ENCODE results near the gene PRKCH. TPM values are rescaled to one million over a fixed set of nuclear protein-coding genes. Genes with fewer than 3 reads are reported as not detected.
A peak's percentile ranks its signal among the peaks of the same experiment; 100 is the strongest.

PRKCH gene
- total and polyA plus RNA-seq, 2 experiments from 2014 or later: 2.4 to 3.5 TPM

DNA sequence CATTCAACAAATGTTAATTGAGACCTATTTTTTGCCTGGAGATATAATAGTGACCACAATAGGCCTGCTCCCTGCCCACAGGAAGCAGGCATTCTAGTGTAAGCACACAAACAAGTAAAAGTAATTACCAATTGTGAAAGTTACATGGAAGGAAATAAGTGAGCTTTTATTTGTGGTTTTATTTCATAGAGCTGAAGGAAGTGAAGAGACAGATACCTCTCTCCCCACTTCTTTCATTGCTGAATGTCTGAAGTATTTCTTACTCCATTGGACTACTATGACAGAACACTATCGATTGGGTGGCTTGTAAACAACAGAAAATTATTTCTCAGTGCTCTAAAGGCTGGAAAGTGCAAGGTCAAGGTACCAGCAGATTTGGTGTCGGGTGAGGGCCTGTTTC, 183.5 kb downstream of the PRKCH start:
- no peaks in the 10 kb centered on the region for H3K9me2 ChIP-seq (ENCODE audit: insufficient read depth)
- no peaks in the 10 kb centered on the region for H3K27me3 ChIP-seq (replicated peaks; ENCODE audit: insufficient read depth)
- H3K4me1 ChIP-seq (ENCODE audit: insufficient read depth): peaks cover 6% of the 10 kb centered on the region; the same call in 1 of the 2 replicates
- WGBS, 2 experiments (ENCODE audit: low coverage in 1 of 2, low lambda C conversion rate in 2 of 2, missing lambda C conversion rate in 2 of 2): 91 to 95% methylated on average over 2 of the region's 2 CpGs
- H2AFZ ChIP-seq: no peak overlapping the region
- no peaks in the 10 kb centered on the region for H3K79me2 ChIP-seq (ENCODE audit: insufficient read depth)
- no peaks in the 10 kb centered on the region for H3F3A ChIP-seq (ENCODE audit: insufficient read depth)
- H3K36me3 ChIP-seq (ENCODE audit: low read depth): no peaks in the 10 kb centered on the region
- in situ Hi-C loops (cut with MboI): no loop called here
- H3K4me2 ChIP-seq (ENCODE audit: unreplicated experiment): no peak overlapping the region
- H3K27ac ChIP-seq: no peak overlapping the region
- H3K4me3 ChIP-seq: no peak overlapping the region
- H4K20me1 ChIP-seq (ENCODE audit: insufficient read depth): no peaks in the 10 kb centered on the region
- no peak for TF ChIP-seq EZH2phosphoT487 (IDR thresholded peaks at IDR 0.05; ENCODE audit: insufficient read depth, low read depth)
- TF ChIP-seq EZH2 (IDR thresholded peaks at IDR 0.05; ENCODE audit: insufficient read depth, poor library complexity, severe bottlenecking): no peak
- no peak for DNase-seq
- H3K9me3 ChIP-seq (ENCODE audit: low read depth): no peaks in the 10 kb centered on the region
- H3K9ac ChIP-seq: no peak overlapping the region

DNA sequence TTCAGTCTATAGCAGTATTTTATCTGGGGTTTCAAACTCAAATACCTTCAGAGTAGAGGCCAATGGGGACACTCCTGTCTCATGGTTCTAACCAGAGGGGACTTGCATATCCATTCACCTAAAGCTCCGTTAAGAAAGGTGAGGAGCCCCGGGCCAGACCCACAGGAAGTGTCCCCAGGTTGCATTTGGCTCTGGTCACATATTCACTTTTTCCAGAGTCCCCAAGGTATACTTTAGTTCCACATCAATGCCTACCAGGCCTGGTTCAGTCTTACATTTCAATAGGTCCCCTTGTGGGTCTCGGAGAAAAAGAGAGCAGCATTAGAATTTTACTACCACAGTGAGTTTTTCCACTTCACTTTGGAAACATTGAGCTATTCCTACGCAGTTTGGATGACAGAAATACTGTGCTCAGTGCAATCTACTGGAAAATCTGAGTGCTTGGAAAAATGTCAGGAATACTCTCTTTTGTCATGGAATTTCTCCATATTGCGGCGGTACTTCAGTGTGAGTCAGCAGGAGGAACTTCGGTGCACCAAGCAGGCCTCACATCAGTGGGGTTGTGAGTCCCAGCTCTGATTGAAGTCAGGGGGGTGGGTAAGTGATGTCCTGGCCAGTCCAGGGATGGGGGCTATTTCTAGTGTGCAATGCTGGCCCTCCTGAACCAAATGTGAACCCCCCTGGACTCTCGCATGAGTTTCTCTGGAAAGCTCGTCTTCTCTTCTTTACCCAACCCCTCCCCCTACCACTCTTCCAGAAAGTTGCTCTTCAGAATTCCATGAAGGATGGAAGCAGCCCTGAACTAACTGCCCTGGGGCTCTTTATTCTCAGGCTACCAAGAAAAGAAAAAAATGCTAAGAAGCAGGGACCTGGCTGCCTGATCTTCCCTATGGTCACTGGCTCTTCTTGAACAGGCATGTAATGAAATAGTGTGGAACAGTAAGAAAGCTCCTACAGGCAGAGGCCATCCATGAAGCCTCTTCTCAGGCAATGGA, 184.7 kb downstream of the PRKCH start:
- no peak for DNase-seq
- Histone ChIP-seq H3K79me2 (ENCODE audit: insufficient read depth) (no peaks in the 10 kb centered on the region), H3K27ac (no peak overlapping the region), H3K9me2 (ENCODE audit: insufficient read depth) (no peaks in the 10 kb centered on the region), H4K20me1 (ENCODE audit: insufficient read depth) (no peaks in the 10 kb centered on the region), H3K36me3 (ENCODE audit: low read depth) (no peaks in the 10 kb centered on the region), H2AFZ (no peak overlapping the region), H3K4me3 (no peak overlapping the region), H3K4me2 (ENCODE audit: unreplicated experiment) (no peak overlapping the region), H3F3A (ENCODE audit: insufficient read depth) (no peaks in the 10 kb centered on the region), H3K27me3 (replicated peaks; ENCODE audit: insufficient read depth) (no peaks in the 10 kb centered on the region), H3K9me3 (ENCODE audit: low read depth) (no peaks in the 10 kb centered on the region), H3K9ac (no peak overlapping the region), H3K4me1 (ENCODE audit: insufficient read depth) (peaks cover 8% of the 10 kb centered on the region)
- WGBS, 2 experiments (ENCODE audit: low coverage in 1 of 2, low lambda C conversion rate in 2 of 2, missing lambda C conversion rate in 2 of 2): 96 to 98% methylated on average over 9 of the region's 9 CpGs
- TF ChIP-seq EZH2 (IDR thresholded peaks at IDR 0.05; ENCODE audit: insufficient read depth, poor library complexity, severe bottlenecking) (no peak), EZH2phosphoT487 (IDR thresholded peaks at IDR 0.05; ENCODE audit: insufficient read depth, low read depth) (no peak)
- in situ Hi-C loops (cut with MboI): no loop called here

DNA sequence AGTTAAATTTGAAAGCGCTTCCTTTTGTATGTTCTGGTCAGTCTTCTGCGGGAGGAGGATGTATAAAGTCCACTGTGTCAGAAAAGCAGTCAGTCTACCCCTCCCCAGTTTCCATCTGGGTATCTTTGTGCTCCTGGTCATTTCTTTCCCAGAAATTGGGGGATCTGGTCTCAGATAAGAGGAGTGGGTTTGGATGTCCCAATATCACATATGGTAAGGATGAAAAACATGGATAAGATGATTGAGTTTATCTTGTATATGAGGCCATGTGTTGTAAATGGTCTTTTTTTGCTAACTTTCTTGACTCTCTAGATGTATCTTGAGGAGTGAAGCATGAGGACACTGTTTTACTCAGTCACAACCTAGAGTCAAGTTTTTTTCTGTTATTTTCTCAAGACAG, 187.1 kb downstream of the PRKCH start:
- Histone ChIP-seq H3K36me3 (ENCODE audit: low read depth) (no peaks in the 10 kb centered on the region), H3K79me2 (ENCODE audit: insufficient read depth) (no peaks in the 10 kb centered on the region), H3K4me1 (ENCODE audit: insufficient read depth) (peaks cover 25% of the 10 kb centered on the region), H3F3A (ENCODE audit: insufficient read depth) (peaks cover 19% of the 10 kb centered on the region), H3K27ac (no peak overlapping the region), H4K20me1 (ENCODE audit: insufficient read depth) (no peaks in the 10 kb centered on the region), H3K9ac (no peak overlapping the region), H2AFZ (no peak overlapping the region), H3K9me3 (ENCODE audit: low read depth) (no peaks in the 10 kb centered on the region), H3K27me3 (replicated peaks; ENCODE audit: insufficient read depth) (no peaks in the 10 kb centered on the region), H3K4me3 (no peak overlapping the region), H3K4me2 (ENCODE audit: unreplicated experiment) (no peak overlapping the region), H3K9me2 (ENCODE audit: insufficient read depth) (no peaks in the 10 kb centered on the region)
- in situ Hi-C loops (cut with MboI): no loop called here
- WGBS, 2 experiments (ENCODE audit: low coverage in 1 of 2, low lambda C conversion rate in 2 of 2, missing lambda C conversion rate in 2 of 2): 74 to 78% methylated on average over 2 of the region's 2 CpGs
- DNase-seq: no peak
- no peak for TF ChIP-seq EZH2 (IDR thresholded peaks at IDR 0.05; ENCODE audit: insufficient read depth, poor library complexity, severe bottlenecking)

DNA sequence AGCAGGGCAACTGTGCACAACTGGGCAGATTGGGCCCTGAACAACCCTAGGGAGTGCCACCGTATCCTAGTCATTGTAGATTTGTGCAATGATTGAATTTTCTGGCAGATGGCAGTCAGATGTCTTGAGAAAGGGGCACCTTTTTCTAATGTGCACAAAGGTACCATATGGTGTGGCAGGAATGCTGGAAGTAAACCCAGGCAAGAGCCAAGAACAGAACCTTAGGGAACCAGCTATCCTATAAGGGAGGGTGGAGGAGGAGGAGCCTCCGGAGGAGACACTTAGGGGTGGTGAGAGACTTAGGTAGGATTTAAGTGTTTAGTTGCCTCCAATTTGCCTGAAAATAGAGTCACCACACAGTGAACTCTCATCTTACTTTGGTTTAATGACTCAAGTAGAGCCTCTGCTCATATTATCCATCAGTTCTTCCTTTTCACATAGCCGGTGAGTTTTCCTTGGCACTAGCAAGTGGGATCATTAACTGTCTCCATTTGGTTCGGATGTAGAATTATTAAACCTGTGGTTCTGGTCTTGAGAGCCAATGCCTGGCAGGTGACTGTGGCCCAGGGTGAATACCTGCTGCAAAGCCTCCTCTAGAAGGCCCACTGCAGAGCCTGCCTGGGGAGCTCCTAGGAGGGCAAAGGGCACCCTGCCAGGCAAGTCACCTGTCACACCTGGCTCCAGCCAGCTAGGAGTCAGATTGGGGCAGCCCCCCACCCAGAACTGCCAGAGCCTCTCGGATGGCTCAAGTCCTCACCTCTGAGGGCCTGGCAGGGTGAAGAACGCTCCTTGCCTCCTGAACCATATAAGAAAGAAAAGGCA, 189.6 kb downstream of the PRKCH start:
- H2AFZ ChIP-seq: no peak overlapping the region
- no peak for DNase-seq
- H3K4me1 ChIP-seq (ENCODE audit: insufficient read depth): peaks cover 28% of the 10 kb centered on the region
- no peaks in the 10 kb centered on the region for H3K9me2 ChIP-seq (ENCODE audit: insufficient read depth)
- WGBS, 2 experiments (ENCODE audit: low coverage in 1 of 2, low lambda C conversion rate in 2 of 2, missing lambda C conversion rate in 2 of 2): 83 to 86% methylated on average over 6 of the region's 6 CpGs
- no peak overlapping the region for H3K9ac ChIP-seq
- H4K20me1 ChIP-seq (ENCODE audit: insufficient read depth): no peaks in the 10 kb centered on the region
- TF ChIP-seq EZH2phosphoT487 (IDR thresholded peaks at IDR 0.05; ENCODE audit: insufficient read depth, low read depth) (no peak), EZH2 (IDR thresholded peaks at IDR 0.05; ENCODE audit: insufficient read depth, poor library complexity, severe bottlenecking) (no peak)
- no peaks in the 10 kb centered on the region for H3K9me3 ChIP-seq (ENCODE audit: low read depth)
- in situ Hi-C loops (cut with MboI): no loop called here
- H3K36me3 ChIP-seq (ENCODE audit: low read depth): no peaks in the 10 kb centered on the region
- H3K27me3 ChIP-seq (replicated peaks; ENCODE audit: insufficient read depth): no peaks in the 10 kb centered on the region
- H3F3A ChIP-seq (ENCODE audit: insufficient read depth): peaks cover 28% of the 10 kb centered on the region
- H3K4me3 ChIP-seq: no peak overlapping the region
- H3K79me2 ChIP-seq (ENCODE audit: insufficient read depth): no peaks in the 10 kb centered on the region
- peak overlapping the region; percentile 88 for H3K27ac ChIP-seq
- H3K4me2 ChIP-seq (ENCODE audit: unreplicated experiment): no peak overlapping the region

All from GM23248 (cell line).